Head of caudate nucleus (tissue), 42 donors: ENCODE measurements around the gene EPS8L2.
"Not testable (repeated sequence)": the region's sequence is repeated elsewhere in the genome, so short reads cannot be mapped to it uniquely, and the experiment has no call there.

ENCODE experiments used
- DNase-seq, 42 donors: peaks; one replicate each; pipeline versions ENCODE4 v3.0.0 to v3.0.0-alpha.2; 2020 to 2021; ENCODE audit warnings: mixed read lengths in 7 of 42
- intact Hi-C: fragments of 100-400 bp; cut with DNase I; formaldehyde crosslinking; loops from one replicate; pipeline ENCODE4 v1.15.0; 2022

Gene EPS8L2

GRCh38 chr11:733072-733471 is 27.0 kb downstream of the EPS8L2 start:
- no peak for DNase-seq
- intact Hi-C loops = no loop called here

- DNase-seq, intact Hi-C loops: not testable (repeated sequence)
Observed at GRCh38 chr11:734541-734940, 28.5 kb downstream of the EPS8L2 start.

- intact Hi-C loops = no loop called here
- peak in 20 of 42 donors; percentile 21 to 66 (median 46) for DNase-seq
Observed at GRCh38 chr11:737366-737765, 31.3 kb downstream of the EPS8L2 start.

DNA sequence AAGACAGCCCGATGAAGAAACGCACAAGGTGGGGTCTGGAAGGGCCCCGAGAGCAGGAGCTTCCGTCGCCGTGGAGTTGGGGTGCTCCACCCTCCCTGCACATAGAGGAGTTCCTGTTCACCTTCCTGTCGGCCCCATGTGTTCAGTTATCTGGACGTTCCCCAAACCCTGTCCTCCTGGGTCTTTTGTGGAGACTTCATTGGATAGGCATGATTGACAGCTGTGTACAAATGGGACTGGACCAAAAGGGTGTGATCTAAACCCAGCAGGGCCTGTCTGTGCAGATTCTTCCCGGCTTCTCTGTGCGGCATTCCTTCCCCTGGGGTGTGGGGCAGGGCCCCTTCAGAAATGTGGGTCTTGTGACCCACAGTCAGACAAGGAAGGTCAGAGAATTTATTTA is 31.9 kb downstream of the EPS8L2 start:
- intact Hi-C loops, DNase-seq: not testable (repeated sequence)

- no peak for DNase-seq
- intact Hi-C loops = no loop called here
Observed at GRCh38 chr11:742156-742546, 36.1 kb downstream of the EPS8L2 start.

DNA sequence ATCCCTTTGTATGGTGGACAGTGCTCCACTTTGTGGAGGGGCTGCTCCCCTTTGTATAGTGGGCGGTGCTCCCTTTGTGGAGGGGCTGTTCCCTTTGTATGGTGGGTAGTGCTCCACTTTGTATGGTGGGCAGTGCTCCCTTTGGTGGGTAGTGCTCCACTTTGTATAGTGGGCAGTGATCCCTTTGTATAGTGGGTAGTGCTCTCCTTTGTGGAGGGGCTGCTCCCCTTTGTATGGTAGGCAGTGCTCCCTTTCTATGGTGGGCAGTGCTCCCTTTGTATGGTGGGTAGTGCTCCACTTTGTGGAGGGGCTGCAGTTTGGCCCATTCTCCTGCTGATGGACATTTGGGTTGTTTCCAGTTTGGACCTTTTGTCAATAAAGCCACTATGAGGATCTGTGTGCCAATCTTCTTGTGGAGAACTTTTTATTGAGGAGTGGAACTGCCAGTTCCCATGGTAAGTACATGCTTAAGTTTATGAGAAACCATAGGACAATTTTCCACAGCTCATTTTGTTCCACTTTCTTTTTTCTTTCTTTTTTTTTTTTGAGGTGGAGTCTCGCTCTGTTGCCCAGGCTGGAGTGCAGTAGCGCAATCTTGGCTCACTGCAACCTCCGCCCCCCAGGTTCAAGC is 36.7 kb downstream of the EPS8L2 start:
- DNase-seq = no peak
- intact Hi-C loops = no loop called here

DNA sequence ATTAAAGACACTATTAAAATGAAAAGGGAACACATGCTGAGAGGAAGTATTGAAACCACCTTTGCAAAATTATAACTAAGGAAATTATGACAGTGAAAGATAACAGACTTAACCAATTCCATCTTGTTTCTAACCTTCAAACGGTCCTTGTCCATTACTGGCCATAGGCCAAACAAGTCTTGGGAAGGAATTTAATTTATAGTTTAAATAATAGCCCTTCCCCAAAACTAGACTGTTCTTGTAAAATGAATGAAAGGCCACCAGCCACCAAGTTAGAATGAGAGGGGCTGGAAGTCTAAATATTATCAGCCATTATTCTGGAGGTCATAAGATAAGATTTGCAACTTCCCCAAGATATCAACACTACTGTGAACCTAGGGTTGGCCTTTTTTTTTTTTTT is 39.4 kb downstream of the EPS8L2 start:
- no peak for DNase-seq
- intact Hi-C loops = no loop called here

DNA sequence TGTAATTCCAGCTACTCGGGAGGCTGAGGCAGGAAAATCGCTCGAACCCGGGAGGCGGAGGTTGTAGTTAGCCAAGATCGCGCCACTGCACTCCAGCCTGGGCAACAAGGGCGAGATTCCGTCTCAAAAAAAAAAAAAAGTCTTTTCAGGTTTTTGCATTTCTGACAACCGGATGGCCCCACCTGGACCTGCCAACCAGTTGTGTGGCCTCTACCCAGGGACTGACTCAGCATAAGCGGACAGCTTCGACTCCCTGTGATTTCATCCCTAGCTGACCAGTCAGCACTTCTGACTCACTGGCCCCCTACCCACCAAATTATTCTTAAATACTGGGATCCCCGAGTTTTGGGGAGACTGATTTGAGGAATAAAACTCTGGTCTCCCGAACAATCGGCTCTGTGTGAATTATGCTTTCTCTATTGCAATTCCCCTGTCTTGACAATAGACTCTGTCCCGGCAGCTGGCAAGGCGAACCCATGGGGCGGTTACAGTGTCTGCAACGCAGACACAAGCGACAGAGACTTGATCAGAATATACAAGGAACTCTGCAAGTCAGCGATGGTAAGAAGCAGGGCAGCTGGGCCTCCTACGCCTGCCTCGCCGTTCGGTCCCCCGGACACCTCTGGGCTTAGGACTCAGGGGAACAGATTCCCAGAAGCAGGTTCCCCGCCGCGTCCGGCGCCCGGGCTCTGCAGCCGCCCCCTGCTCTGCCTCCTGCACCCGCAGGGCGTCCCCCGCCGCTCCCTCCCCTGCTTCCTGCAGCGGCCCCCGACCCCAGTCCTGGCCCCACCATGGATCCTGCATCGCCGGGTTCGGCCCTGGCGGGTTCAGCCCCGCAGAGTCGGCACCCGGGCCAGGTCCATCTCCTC is 40.5 kb downstream of the EPS8L2 start:
- intact Hi-C loops = no loop called here
- DNase-seq = peak; percentile 50 to 83 (median 71)

GRCh38 chr11:747158-748006 is 41.4 kb downstream of the EPS8L2 start, which contains the start of gene TALDO1:
Gene TALDO1, plus strand, starts transcription at chr11:747464. Its CDS starts 18 bp downstream, at chr11:747482.
- intact Hi-C loops = no loop called here
- peak; percentile 84 to 97 (median 94) for DNase-seq

DNA sequence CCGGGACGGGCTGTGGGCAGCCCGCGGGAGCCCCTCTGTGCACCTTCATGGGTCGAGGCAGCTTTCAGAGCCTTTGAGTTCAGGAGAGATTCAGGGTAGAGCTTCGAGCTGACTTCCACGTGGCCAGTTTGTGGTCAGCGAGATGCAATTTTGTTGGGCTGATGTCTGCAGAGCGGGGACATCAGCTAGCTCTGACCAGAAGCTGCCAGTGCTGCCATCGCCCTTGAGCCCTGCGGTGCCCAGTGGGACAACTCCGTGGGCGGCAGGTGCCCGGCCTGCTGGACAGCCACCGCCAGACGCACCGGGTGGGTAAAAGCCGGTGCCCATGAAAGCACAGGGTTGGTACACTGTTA is 42.0 kb downstream of the EPS8L2 start:
- DNase-seq = peak in 7 of 42 donors; percentile 23 to 43 (median 33)
- intact Hi-C loops = no loop called here

- intact Hi-C loops = no loop called here
- peak in 1 of 42 donors; percentile 38 for DNase-seq
Observed at GRCh38 chr11:749731-750130, 43.7 kb downstream of the EPS8L2 start.

DNA sequence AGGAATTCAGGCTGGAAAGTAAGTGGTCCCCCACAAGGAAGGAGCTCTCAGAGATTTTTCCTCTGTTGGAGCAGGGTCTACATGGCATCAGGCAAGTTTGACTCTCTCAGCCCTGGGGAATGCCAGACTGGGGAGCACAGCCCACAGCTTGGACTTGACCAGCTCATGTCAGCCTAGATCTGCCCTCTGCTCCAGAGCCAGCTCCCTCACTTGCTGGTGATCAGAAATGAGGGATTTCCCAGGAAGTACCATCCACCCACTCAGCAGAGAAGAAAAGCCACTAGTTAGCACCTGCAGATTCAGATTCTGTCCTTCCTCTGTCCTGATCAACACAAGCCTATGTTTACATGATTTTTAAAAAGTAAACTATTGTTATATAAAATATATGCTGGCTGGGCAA is 54.2 kb downstream of the EPS8L2 start:
- intact Hi-C loops = no loop called here
- no peak for DNase-seq

GRCh38 chr11:761526-762108 is 55.6 kb downstream of the EPS8L2 start:
- no peak for DNase-seq
- intact Hi-C loops = no loop called here

DNA sequence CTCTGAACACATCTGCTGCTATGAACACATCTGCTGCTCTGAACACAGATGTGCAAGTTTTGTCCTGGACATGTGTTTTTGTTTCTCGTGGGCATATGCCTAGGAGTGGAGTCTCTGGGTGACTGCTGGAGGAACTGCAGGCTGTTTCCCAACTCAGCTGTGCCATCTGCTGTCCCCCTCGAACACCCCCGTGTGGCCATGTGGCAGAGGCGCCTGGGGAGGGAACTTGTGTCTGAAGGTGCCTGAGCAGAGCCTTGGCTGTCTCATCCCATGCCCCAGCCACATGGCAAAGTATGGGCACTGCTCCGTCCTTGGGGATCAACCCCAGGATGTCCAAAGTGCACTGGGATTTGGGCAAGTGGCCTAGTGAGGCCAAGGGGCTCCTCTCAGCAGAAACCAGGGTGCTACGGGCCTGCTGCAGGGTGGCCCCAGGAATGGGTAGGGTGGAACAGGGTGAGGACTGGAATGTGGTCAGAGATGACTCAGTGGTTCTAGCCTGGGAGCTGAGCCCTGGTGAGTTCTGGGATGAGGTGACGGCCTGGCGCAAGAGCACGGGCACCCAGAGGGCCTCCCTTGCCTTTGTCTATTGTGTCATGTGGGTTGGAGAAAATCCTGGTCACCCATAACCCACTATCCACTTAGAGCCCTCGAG is 56.5 kb downstream of the EPS8L2 start:
- intact Hi-C loops = no loop called here
- DNase-seq = peak; percentile 53 to 85 (median 72)

- no peak for DNase-seq
- intact Hi-C loops = no loop called here
Observed at GRCh38 chr11:763073-763463, 57.0 kb downstream of the EPS8L2 start.

DNA sequence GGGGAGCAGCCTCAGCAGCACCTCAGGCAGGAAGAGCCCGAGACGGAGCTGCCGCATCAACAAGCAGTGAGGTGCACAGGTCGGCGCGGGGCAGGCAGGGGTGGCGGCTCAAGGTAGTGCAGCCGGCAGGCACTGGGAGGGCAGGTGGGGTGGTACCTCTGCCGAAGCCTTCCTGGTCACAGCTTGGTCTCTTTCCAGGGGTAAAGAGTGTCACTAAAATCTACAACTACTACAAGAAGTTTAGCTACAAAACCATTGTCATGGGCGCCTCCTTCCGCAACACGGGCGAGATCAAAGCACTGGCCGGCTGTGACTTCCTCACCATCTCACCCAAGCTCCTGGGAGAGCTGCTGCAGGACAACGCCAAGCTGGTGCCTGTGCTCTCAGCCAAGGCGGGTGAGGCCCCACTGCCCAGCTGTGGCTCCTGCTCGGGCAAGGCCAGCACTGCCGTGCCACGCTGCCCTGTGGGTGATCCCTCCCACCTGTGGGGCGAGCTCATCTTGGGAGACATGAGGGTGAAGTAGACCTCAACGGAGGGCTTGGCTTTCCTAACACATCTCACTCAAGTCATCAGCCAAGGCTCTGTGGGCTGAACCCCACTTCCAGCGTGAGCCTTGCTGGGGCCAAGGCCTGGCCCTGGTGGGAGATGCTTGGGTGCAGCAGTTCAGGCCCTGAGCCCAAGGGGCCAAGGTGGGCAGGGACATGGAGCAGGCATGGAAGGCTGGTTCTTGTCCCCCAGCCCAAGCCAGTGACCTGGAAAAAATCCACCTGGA is 57.7 kb downstream of the EPS8L2 start:
- DNase-seq = no peak
- intact Hi-C loops = no loop called here

- no peak for DNase-seq
- intact Hi-C loops = no loop called here
Observed at GRCh38 chr11:764322-765024, 58.4 kb downstream of the EPS8L2 start.
